Measurements from ENCODE around the gene BEST2. TPM values are rescaled to one million over a fixed set of nuclear protein-coding genes. Genes with fewer than 3 reads are reported as not detected.

The BEST2 gene
- polyA plus RNA-seq, 1 donor from 2014 or later, result not detected

DNA sequence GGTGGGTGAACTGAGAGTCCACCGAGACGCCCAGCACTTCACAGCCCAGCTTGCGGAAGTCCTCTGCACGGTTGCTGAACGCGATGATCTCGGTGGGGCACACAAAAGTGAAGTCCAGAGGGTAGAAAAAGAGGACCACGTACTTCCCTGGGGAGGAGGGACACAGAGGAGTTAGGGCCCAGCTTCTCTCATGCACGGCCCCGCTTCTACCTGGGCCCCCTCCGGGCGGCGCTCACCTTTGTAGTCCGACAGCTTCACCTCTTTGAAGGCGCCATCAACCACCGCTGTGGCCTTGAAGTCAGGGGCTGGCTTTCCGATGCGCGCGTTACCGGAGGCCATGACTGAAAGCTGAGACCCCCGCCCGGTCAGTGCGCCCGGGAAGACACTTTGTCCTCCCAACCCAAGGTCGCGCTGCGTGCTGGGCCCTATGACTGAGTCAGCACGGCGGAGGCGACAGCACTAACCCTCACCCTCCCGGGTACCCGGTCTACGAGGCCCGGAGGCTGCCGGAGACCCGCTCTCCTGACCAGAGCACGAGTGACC lies 49.4 kb downstream of the BEST2 start:
- Histone ChIP-seq H3K79me2 (replicated peaks; ENCODE audit: insufficient read depth, low read length) (peaks cover 19% of the 10 kb centered on the region), H4K20me1 (ENCODE audit: insufficient read depth) (no peaks in the 10 kb centered on the region), H3F3A (ENCODE audit: insufficient read depth, low read length, poor library complexity, severe bottlenecking) (no peaks in the 10 kb centered on the region), H3K4me3 (ENCODE audit: low read length) (peak overlapping the region; percentile 95), H3K27me3 (ENCODE audit: insufficient read depth, low read depth, low read length) (no peaks in the 10 kb centered on the region), H2AFZ (ENCODE audit: low read depth, low read length) (peak overlapping the region; percentile 70), H3K9me2 (ENCODE audit: insufficient read depth, low read length) (no peaks in the 10 kb centered on the region), H3K4me2 (ENCODE audit: low read length) (peak overlapping the region; percentile 93), H3K9me3 (ENCODE audit: low read length) (no peaks in the 10 kb centered on the region), H3K27ac (ENCODE audit: low read length) (peak overlapping the region; percentile 85), H3K9ac (ENCODE audit: low read length) (peak overlapping the region; percentile 97), H3K36me3 (ENCODE audit: insufficient read depth, low read length) (no peaks in the 10 kb centered on the region)
- TF ChIP-seq RAD21 (conservative IDR thresholded peaks at IDR 0.05) (no peak), EZH2 (IDR thresholded peaks at IDR 0.05; ENCODE audit: borderline replicate concordance, insufficient read depth, low read length, poor library complexity, severe bottlenecking) (no peak), MXI1 (conservative IDR thresholded peaks at IDR 0.05; ENCODE audit: poor library complexity, severe bottlenecking) (no peak), SMC3 (conservative IDR thresholded peaks at IDR 0.05; ENCODE audit: poor library complexity) (no peak)

GRCh38 chr19:12801466-12802266 lies 50.1 kb downstream of the BEST2 start, which contains the start of the genes PRDX2 and THSD8:
Gene PRDX2 (minus strand): TSS chr19:12801800. CDS start chr19:12801261, 539 bp downstream.
Gene THSD8 (plus strand): TSS chr19:12802069. CDS start chr19:12802072, 3 bp downstream.
- peak within 1 kb of the TSS; percentile 97 for H3K9ac ChIP-seq (ENCODE audit: low read length)
- no peaks in the 10 kb centered on the region for H3K27me3 ChIP-seq (ENCODE audit: insufficient read depth, low read depth, low read length)
- H2AFZ ChIP-seq (ENCODE audit: low read depth, low read length), result peak within 1 kb of the TSS; percentile 83
- H3K27ac ChIP-seq (ENCODE audit: low read length), result peak within 1 kb of the TSS; percentile 85
- peak within 1 kb of the TSS; percentile 95 for H3K4me3 ChIP-seq (ENCODE audit: low read length)
- no peaks in the 10 kb centered on the region for H3K9me3 ChIP-seq (ENCODE audit: low read length)
- no peaks in the 10 kb centered on the region for H3K36me3 ChIP-seq (ENCODE audit: insufficient read depth, low read length)
- H4K20me1 ChIP-seq (ENCODE audit: insufficient read depth), result no peaks in the 10 kb centered on the region
- peak within 1 kb of the TSS; percentile 93 for H3K4me2 ChIP-seq (ENCODE audit: low read length)
- no peaks in the 10 kb centered on the region for H3K9me2 ChIP-seq (ENCODE audit: insufficient read depth, low read length)
- no peaks in the 10 kb centered on the region for H3F3A ChIP-seq (ENCODE audit: insufficient read depth, low read length, poor library complexity, severe bottlenecking)
- TF ChIP-seq MXI1 (conservative IDR thresholded peaks at IDR 0.05; ENCODE audit: poor library complexity, severe bottlenecking) (peak; percentile 87), RAD21 (conservative IDR thresholded peaks at IDR 0.05) (peak; percentile 38), EZH2 (IDR thresholded peaks at IDR 0.05; ENCODE audit: borderline replicate concordance, insufficient read depth, low read length, poor library complexity, severe bottlenecking) (no peak), SMC3 (conservative IDR thresholded peaks at IDR 0.05; ENCODE audit: poor library complexity) (peak; percentile 44), EP300 (conservative IDR thresholded peaks at IDR 0.05; ENCODE audit: poor library complexity, severe bottlenecking) (peak; percentile 72), REST (IDR thresholded peaks at IDR 0.05; ENCODE audit: borderline replicate concordance) (peak; percentile 96), POLR2AphosphoS5 (IDR thresholded peaks at IDR 0.05) (peak; percentile 98), TAF1 (IDR thresholded peaks at IDR 0.05; ENCODE audit: low read depth) (peak; percentile 97)
- TF ChIP-seq, protein P1, sequence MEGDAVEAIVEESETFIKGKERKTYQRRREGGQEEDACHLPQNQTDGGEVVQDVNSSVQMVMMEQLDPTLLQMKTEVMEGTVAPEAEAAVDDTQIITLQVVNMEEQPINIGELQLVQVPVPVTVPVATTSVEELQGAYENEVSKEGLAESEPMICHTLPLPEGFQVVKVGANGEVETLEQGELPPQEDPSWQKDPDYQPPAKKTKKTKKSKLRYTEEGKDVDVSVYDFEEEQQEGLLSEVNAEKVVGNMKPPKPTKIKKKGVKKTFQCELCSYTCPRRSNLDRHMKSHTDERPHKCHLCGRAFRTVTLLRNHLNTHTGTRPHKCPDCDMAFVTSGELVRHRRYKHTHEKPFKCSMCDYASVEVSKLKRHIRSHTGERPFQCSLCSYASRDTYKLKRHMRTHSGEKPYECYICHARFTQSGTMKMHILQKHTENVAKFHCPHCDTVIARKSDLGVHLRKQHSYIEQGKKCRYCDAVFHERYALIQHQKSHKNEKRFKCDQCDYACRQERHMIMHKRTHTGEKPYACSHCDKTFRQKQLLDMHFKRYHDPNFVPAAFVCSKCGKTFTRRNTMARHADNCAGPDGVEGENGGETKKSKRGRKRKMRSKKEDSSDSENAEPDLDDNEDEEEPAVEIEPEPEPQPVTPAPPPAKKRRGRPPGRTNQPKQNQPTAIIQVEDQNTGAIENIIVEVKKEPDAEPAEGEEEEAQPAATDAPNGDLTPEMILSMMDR (IDR thresholded peaks at IDR 0.05; ENCODE audit: poor library complexity, severe bottlenecking), result peak; percentile 49
- H3K79me2 ChIP-seq (replicated peaks; ENCODE audit: insufficient read depth, low read length), result peaks cover 19% of the 10 kb centered on the region

All from neural cell (in vitro differentiated cells).